SH-SY5Y (cell line): ENCODE results near the gene TGFBR3.

Source experiments
- GATA2 ChIP-seq: IDR thresholded peaks from 2 replicates; pipeline ENCODE4 v1.6.1; 2011; ENCODE audit warnings: mild to moderate bottlenecking, low read depth, low read length
- GATA3 ChIP-seq: IDR thresholded peaks from 2 replicates; pipeline ENCODE4 v1.6.1; 2011; ENCODE audit warnings: low read depth, mild to moderate bottlenecking, low read length, moderate library complexity

- TF ChIP-seq GATA2 (no peak), GATA3 (no peak)
Observed at GRCh38 chr1:91806769-91807700, 78.9 kb downstream of the TGFBR3 start.
